GM20431 (cell line): Measurements from ENCODE around the gene SMCO4.
"Not testable (repeated sequence)": the region's sequence is repeated elsewhere in the genome, so short reads cannot be mapped to it uniquely, and the experiment has no call there.

Experiments used
- in situ Hi-C: fragments of 300-500 bp; cut with MseI, MboI; formaldehyde crosslinking; loops from one replicate; pipeline ENCODE4 v1.15.0; 2020; ENCODE audit warnings: low sequenced_read_pairs; ENCODE audit not compliant: unreplicated experiment

SMCO4 gene

DNA sequence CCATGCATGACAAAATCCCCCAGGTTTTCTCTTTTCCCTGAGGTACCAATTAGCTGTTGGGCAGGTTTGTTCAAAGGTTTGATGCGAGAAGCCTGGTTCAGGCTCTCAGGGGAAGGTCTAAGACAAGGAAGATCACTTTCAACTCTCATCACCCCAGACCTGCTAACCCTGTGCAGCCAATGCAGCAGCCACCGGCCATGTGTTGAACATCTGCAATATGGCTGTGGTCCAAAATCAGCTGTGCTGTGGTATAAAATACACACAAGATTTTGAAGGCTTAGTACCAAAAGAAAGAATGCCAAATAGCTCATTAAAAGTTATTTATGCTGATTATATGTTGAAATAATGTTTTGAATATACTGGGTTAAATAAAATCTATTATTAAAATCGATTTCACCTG, 58.5 kb downstream of the SMCO4 start:
- in situ Hi-C loops, result no loop called here

DNA sequence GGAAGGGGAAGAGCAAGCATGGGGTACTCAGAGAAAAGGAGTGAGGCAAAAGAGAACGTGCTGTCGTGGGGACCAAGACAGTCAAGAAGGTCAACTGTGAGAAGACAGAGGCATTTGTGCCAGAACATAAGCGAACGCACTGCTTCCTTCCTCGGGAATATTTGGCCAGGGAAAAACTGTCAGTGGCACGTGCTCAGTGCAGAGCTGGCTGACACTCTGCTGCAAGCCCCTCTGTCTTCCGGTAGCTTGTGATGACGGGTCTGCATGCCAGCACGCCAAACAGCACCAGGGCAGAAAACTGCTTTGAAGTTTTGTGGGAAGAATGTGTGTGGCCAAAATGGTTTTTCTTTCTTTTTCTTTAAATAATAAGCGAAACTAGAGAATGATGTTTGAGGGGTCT, 60.6 kb downstream of the SMCO4 start:
- in situ Hi-C loops, result no loop called here

DNA sequence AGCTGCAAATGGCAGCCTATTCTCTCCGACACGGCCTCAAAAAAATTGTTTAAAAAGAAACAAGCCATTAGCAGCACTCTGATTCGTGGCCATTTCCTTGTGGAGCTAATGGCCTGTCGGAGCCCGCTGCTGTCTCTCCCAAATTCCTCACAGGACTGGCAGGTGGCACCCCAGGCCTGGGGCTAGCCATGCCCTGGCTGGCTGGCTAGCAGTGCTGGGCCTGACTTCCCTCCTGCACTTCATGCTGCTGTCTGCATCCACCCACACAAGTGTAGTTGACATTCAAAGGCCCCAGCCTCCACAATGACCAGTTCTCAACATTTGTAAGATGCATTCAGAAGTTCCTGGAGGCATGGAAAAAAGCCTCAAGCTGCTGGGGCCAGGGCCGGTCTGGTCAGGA, 61.5 kb downstream of the SMCO4 start:
- in situ Hi-C loops, result no loop called here

DNA sequence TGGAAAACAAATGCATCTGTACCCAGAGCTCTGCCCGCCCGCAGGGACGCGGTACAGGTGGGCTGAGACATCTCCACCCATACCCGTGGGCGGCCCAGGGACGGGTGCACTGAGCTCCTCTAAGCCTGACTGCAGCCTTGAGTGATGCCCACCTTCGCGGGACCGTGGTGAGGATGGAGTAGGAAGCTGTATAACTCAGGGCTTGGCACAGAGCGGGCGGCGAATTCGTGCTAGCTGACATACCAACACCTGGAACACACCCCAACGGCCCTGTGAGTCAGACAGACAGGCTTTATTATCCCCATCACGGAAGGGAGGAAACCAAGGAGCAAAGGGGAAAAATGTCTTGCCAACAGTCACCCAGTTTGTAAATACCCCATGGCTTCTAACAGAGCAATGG, 61.9 kb downstream of the SMCO4 start:
- in situ Hi-C loops, result no loop called here

DNA sequence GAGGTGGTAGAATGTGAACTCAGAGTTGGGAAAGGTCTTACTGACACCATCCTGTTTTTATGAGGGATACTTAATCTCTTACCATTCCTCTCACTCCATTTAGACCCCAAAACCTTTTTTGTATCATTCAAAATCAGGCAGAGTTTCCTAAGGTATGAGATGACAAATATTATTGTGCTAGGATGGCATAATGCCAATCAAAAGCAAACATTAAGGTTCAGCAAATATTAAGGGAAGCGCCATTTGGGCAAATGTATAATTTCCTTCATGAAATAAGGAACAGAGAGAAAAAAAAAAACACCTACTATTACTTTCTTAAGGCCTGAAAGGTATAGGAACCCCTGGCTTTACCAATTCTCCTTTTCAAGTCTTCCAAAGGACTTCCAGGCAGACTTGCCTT, 62.4 kb downstream of the SMCO4 start:
- in situ Hi-C loops, result no loop called here

DNA sequence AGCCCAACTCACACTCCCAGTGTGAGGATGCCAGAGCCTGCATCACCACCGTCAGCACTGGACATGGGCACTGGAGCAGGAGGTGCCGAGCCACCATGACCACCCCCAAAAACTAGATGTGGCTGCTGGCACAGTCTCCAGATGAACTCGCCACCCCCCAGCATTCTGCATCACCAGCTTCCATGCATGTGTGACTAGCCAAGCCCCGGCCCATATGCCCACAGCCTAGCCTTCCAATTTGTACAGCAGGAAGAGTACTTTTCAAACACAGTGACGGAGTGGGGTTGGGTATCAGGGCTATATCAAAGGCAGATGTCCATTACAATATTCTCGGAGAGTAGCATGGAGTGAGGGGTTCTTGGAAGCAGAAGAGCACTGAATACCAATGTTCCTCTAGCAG, 62.9 kb downstream of the SMCO4 start:
- in situ Hi-C loops, result no loop called here

DNA sequence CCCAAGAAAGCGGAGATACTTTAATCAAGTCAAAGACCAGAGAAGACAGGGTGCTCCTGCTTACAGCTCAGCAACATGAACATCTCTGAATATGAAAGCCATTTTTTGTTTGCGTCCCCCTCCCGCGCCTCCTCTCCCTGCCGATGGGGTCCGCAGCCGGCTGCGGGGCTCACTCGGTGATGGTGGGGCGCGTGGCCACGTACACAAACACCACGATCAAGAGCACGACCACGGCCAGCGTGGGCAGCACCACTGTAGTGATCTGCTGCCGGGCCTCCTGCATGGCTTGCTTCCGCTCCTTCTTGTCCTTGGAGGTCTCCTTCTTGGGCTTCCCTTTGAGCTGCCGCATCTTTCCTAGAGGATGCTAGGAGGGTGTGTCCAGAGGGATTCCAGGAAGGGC, 64.3 kb downstream of the SMCO4 start:
- in situ Hi-C loops, result no loop called here

DNA sequence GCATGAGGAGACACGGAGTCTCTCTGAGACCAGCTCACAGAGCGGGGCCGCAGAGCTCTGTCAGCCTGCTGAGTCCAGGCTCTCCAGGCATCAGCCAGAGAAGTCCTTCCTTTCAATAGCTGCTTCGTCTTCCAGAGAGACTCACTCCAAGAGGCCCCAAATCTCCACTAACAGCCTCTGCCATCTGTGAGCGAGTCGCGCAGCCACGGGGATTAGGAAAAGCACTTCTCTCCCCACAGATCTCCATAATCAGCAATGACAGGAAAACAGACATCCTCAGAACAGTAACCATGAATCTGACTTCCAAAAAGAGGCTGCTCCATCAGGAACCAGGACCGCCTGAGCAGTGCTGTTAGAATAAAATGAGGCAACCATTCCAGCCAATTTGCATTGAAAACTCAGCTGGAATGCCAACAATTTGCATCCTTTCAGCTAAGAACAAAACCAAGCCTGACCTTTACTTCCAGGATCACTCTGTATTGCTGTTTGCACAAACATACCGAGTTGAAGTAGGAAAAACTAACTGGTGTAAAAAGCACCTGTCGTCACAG, 65.4 kb downstream of the SMCO4 start:
- in situ Hi-C loops, result no loop called here

DNA sequence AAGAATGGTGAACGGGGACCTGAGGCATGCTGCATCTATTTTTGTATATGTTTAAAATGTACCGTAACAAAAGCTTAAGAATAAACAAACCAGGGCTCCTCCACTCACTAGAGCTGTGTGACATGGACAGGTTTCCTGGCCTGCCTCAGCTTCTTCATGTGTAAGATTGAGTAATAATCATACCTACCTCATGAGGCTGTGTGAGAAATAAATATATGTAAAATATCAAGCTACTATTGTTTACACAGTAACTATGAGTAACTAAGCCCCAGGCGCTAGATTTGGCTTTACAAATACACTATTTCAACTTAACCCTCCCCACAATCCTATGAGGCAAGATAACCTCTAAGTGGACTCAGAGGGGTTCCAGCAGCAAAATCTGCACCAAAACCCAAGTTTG, 66.4 kb downstream of the SMCO4 start:
- in situ Hi-C loops, result no loop called here

DNA sequence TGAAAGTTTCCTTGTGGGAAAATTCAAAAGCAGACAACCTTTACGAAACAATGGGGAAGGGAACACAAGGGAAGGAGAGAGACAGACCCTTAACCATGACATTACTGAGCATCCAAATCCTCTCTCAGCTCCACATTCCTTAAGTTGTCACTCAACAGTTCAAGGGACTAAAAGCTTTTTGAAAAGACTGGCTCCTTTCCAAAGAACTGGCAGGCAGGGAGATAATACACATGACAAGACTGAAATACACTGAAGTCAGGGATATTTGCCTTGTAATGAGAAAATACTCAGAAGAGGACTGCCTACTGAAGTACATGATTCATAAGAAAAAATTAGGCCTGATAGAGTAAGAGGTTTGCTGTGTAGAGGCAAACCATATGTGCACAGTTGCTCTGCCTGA, 69.1 kb downstream of the SMCO4 start:
- in situ Hi-C loops, result no loop called here

DNA sequence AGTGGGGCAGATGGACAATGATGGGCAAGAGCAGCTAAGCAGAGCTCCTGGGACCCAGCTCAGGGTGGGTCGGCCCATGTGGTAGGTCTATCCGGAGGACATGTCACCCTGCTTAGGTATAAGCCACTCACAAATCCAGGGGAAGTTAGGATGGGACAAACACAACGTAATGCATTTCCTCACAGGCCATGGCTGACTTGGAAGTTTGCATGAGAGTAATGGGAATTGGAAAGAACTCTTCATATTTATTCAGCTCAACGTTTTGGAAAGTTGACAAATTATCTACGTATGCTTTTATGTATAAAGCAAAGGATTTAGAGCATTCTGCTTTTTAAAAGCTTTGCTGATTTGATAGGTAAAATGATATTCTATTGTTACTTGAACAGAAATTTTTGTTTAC, 74.9 kb downstream of the SMCO4 start:
- in situ Hi-C loops, result no loop called here

DNA sequence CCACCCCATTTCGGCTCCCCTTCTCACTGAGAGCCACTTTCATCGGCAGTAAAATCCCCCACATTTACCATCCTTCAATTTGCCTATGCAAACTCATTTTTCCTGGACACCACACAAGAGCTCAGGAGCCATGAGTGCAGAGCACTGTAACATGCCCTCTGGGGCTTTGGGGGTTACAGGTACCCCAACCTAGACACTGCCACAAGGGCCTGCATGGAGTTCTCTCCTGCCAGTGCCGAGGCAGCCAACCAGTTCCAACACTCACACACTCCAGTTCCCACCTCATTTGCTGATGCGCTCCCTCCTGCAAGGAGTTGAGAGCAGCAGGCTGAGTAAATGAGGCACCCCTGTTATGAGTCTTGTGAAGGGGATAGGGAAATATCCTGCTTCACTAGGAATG, 76.1 kb downstream of the SMCO4 start:
- in situ Hi-C loops, result no loop called here

DNA sequence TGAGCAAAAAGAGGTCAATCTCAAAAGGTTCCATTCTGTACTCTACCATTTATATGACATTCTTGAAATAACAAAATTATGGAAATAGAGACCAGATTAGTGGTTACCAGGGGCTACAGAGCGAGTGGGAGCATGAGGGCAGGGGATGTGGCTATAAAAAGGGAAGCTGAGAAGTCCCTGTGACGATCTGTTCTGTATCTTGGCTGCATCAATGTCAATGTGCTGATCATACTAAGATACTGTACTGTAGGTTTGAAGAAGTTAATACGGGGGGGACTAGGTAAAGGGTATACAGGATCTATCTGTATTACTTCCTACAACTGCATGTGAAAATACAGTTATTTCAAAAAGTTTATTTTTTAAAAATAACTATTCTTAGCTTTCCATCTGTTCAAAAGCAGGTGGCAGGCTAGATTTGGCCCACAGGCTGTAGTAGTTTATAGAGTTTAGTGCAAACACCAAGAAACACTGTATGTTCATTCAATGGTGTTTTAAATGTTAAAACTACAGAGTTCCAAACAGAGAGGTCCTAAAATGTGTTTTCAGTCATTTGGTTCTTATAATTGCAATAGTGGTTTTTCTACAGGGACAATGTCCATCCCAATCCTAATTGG, 78.2 kb downstream of the SMCO4 start:
- in situ Hi-C loops, result no loop called here

DNA sequence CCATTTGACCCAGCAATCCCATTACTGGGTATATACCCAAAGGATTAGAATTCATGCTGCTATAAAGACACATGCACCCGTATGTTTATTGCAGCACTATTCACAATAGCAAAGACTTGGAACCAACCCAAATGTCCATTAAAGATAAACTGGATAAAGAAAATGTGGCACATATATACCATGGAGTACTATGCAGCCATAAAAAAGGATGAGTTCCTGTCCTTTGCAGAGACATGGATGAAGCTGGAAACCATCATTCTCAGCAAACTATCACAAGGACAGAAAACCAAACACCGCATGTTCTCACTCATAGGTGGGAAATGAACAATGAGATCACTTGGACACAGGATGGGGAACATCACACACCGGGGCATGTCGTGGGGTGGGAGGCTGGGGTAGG, 79.5 kb downstream of the SMCO4 start:
- in situ Hi-C loops, result not testable (repeated sequence)

DNA sequence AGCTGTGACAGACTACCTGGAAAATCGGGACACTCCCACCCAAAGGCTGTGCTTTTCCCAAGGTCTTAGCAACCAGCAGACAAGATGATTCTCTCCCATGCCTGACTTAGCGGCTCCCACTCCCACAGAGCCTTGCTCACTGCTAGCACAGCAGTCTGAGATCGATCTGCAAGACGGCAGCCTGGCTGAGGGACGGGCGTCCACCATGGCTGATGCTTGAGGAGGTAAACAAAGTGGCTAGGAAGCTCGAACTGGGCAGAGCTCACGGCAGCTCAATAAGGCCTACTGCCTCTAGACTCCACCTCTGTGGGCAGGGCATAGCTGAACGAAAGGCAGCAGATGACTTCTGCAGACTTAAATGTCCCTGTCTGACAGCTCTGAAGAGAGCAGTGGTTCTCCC, 84.9 kb downstream of the SMCO4 start:
- in situ Hi-C loops, result no loop called here

DNA sequence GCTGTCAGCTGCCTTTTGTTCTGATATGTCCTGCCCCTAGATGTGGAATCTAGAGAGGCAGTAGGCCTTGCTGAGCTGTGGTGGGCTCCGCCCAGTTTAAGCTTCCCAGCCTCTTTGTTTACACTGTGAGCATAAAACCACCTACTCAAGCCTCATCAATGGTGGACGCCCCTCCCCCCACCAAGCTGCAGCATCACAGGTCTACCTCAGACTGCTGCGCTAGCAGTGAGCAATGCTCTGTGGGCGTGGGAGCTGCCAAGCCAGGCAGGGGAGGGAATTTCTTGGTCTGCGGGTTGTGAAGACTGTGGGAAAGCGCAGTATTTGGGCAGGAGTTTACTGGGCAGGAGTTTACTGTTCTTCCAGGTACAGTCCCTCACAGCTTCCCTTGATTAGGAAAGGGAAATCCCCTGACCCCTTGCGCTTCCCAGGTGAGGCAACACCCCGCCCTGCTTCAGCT, 98.5 kb downstream of the SMCO4 start:
- in situ Hi-C loops, result no loop called here

DNA sequence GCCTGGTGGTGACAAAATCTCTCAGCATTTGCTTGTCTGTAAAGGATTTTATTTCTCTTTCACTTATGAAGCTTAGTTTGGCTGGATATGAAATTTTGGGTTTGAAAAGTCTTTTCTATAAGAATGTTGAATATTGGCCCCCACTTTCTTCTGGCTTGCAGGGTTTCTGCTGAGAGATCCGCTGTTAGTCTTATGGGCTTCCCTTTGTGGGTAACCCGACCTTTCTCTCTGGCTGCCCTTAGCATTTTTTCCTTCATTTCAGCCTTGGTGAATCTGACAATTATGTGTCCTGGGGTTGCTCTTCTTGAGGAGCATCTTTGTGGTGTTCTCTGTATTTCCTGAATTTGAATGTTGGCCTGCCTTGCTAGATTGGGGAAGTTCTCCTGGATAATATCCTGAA, 100.0 kb downstream of the SMCO4 start:
- in situ Hi-C loops, result not testable (repeated sequence)

DNA sequence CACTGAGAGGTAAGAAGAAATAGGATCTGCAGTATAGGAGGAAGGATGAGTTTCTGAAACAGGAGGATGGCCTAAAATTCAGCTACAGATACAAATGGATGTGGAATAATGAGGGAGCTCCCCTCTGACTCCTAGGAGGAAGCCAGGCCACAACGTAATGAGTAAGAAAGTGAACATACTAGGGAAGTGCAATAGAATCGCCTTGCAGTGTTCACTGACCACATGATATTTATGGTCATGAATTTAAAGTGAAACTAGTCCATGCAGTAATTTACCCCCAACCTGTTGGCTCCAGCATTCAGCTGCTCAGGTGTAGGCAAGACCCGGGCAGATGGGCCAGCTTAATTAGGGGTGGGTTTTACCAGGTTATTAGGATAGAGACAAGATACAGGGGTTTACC, 110.9 kb downstream of the SMCO4 start:
- in situ Hi-C loops, result no loop called here
